GM10248 (cell line): ENCODE measurements around the gene NBL1.

Experiments used
- CTCF ChIA-PET: fragments of 300-600 bp; sonication (Branson Sonifier 250); formaldehyde crosslinking; extraction: SDS; loops from one replicate; lab custom pipeline; 2021; ENCODE audit warnings: antibody characterized with exemption; lab: Yijun Ruan, JAX
- POLR2A ChIA-PET: fragments of 350-650 bp; sonication (Branson Sonifier 250); formaldehyde crosslinking; extraction: SDS; loops from one replicate; lab custom pipeline; 2020; ENCODE audit warnings: antibody characterized with exemption; lab: Yijun Ruan, JAX
- DNase-seq: peaks from one replicate; pipeline ENCODE4 v3.0.0; 2012; ENCODE audit errors: extremely low spot score
- TF ChIP-seq, protein P1 (sequence below): IDR thresholded peaks from 2 replicates; pipeline ENCODE4 v1.5.1; 2012; ENCODE audit warnings: mild to moderate bottlenecking, low read depth; ENCODE audit errors: extremely low read depth, missing control alignments, control extremely low read depth

Gene NBL1

DNA sequence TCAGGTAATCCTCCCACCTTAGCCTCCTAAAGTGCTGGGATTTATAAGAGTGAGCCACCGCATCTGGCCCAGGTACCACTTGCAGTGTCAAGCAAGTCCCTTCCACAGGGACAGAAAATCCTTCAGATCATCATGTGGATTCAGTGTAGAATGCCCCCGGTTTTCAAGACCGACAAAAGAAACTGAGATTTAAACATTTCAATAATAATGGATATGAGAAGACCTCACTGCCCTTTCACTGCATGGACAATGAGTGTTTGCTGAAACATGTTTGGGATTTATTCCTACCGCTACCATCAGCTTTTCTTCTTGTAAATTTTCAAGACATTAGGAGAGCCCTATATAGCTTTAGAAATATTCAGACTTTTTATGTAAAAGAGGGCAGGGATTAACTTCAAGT is 62.0 kb downstream of the NBL1 start:
- POLR2A ChIA-PET = no interaction called here
- TF ChIP-seq, protein P1, sequence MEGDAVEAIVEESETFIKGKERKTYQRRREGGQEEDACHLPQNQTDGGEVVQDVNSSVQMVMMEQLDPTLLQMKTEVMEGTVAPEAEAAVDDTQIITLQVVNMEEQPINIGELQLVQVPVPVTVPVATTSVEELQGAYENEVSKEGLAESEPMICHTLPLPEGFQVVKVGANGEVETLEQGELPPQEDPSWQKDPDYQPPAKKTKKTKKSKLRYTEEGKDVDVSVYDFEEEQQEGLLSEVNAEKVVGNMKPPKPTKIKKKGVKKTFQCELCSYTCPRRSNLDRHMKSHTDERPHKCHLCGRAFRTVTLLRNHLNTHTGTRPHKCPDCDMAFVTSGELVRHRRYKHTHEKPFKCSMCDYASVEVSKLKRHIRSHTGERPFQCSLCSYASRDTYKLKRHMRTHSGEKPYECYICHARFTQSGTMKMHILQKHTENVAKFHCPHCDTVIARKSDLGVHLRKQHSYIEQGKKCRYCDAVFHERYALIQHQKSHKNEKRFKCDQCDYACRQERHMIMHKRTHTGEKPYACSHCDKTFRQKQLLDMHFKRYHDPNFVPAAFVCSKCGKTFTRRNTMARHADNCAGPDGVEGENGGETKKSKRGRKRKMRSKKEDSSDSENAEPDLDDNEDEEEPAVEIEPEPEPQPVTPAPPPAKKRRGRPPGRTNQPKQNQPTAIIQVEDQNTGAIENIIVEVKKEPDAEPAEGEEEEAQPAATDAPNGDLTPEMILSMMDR = no peak
- CTCF ChIA-PET = interaction anchor here (1.2 to 5.1 kb wide), 6 partner anchors 9 to 105 kb away, joined by 3 to 114 read pairs (median 44); no protein-coding TSS in a partner anchor
- DNase-seq = no peak
